Mesodermal cell (in vitro differentiated cells): ENCODE results near the gene ADAMTS2.

ENCODE experiments used
- H3K27ac ChIP-seq: 2 replicates; pipeline ENCODE4 v1.7.0; 2013; ENCODE audit warnings: mild to moderate bottlenecking, low read depth, low read length, moderate library complexity; ENCODE audit not compliant: severe bottlenecking
- H3K36me3 ChIP-seq: 2 replicates; pipeline ENCODE4 v1.7.1; 2013; ENCODE audit warnings: mild to moderate bottlenecking, low read length, moderate library complexity; ENCODE audit not compliant: control insufficient read depth, insufficient read depth
- H3K4me1 ChIP-seq: one replicate; pipeline ENCODE4 v1.7.1; 2013; ENCODE audit warnings: mild to moderate bottlenecking, low read length; ENCODE audit not compliant: insufficient read depth, control insufficient read depth, poor library complexity, severe bottlenecking
- H3K4me3 ChIP-seq: 2 replicates; pipeline ENCODE4 v1.7.0; 2013; ENCODE audit warnings: low read length, control low read depth, mild to moderate bottlenecking; ENCODE audit not compliant: insufficient read depth, poor library complexity, severe bottlenecking; ENCODE audit errors: extremely low read depth
- H3K9me3 ChIP-seq: 2 replicates; pipeline ENCODE4 v1.7.1; 2013; ENCODE audit warnings: mild to moderate bottlenecking, low read length, moderate library complexity; ENCODE audit not compliant: control insufficient read depth
- WGBS, 2 experiments: methylation state at CpG; one replicate each; pipeline ENCODE4 v1.1.5; 2013; ENCODE audit warnings: missing lambda C conversion rate in 2 of 2; ENCODE audit not compliant: insufficient coverage in 2 of 2; 5-methylcytosine and 5-hydroxymethylcytosine counted together

The ADAMTS2 gene

DNA sequence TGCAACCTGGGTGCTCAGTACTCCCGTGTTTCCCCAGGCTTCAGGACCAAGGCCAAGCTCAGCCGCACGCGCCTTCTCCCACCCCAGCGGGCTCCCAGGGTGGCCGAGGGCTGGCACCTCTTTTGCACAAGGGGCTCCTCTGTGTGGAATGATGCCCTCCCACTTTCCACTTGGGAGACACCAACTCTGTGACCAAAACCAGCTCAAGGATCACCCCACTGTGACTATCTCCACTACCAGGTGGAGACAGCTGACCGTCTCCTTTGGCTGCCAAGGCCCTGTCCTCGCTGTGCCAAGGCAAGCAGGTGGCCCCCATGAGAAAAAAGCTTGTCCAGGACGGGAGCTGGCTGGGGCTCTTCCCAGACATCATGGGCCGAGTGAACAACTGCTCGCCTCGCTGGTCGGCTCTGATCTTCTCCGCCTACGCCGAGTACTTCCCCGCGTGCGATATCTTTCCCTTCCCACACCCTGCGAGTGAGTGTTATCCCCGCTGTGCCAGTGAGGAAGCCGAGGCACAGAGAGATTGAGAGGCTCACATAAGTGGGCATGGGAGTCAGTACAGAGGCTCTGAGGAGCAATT, 152.3 kb downstream of the ADAMTS2 start:
- Histone ChIP-seq H3K4me1 (no peaks in the 10 kb centered on the region), H3K36me3 (no peaks in the 10 kb centered on the region), H3K9me3 (no peaks in the 10 kb centered on the region), H3K27ac (no peak overlapping the region), H3K4me3 (no peak overlapping the region)
- WGBS, 2 experiments: 93 to 97% methylated on average over 20 to 22 of the region's 22 CpGs

DNA sequence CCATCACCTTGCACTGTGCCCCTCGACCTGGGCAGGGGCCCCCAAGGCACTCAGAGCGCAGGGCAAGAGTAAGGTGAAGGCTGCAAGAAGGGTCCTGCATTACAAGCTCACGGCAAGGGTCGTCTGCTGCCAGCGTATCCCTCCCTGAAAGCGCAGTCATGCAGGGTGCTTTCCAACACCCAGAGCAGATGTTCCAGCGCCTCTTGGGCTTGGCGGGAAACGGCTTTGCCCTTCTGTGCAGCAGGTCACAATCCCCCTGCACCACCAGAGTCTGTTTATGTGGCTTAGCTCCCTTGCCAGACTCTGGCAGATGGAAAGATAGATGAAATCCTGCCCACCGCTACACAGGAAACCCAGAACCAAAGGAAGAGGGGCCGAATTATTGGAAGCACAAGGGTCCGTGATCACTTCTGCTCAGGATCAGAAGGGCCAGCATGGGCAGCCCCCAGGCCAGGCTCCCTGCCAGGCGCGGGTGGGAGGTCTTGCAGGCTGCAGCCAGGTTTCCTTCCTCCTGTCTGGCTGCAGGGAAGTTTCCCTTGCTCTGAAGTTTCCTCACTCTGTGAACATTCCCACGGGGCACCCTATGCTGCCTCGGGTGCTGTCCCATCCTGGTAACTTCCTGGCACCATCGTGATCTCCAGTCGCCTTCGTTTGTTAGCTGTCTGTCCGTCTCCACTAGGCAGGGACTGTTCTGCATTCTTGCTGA, 152.9 kb downstream of the ADAMTS2 start:
- WGBS, 2 experiments: 89 to 93% methylated on average over 19 to 20 of the region's 20 CpGs
- Histone ChIP-seq H3K4me1 (peaks cover 3% of the 10 kb centered on the region), H3K4me3 (no peak overlapping the region), H3K9me3 (no peaks in the 10 kb centered on the region), H3K27ac (no peak overlapping the region), H3K36me3 (no peaks in the 10 kb centered on the region)

DNA sequence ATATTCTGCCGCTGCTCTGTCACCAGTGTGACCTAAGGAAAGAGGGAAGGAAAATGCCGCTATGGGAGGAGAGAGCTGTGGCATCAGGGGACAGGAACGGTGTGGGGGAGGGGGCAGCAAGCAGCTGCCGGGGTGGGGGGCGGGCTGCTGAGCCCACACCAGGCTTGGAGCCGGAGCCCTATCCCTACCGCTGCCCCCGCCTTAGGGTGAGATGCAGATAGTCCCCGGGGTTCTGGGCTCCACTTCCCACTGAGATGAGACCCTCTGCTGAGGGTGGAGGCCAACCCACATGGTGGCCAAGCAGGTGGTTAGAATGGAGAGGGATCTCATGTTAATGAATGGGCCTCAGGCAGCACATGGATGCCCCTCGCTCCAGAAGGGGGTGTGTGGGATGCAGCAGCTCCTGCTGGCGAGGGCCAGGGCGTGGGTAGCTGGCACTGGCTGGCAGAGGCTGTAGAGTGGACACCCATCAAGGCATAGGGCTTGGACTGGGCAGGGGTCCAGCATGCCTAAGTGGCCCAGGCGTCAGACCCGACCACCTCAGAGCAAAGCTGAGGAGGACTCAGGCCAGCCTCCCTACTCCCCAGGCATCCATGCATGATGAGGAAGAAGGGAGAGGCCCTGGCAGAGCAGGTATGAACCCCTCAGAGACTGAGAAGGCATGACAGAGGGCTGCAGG, 153.6 kb downstream of the ADAMTS2 start:
- 89 to 91% methylated on average over 11 to 13 of the region's 14 CpGs for WGBS, 2 experiments
- H3K4me3 ChIP-seq: no peak overlapping the region
- H3K9me3 ChIP-seq: no peaks in the 10 kb centered on the region
- H3K4me1 ChIP-seq: peaks cover 4% of the 10 kb centered on the region
- H3K27ac ChIP-seq: no peak overlapping the region
- no peaks in the 10 kb centered on the region for H3K36me3 ChIP-seq

DNA sequence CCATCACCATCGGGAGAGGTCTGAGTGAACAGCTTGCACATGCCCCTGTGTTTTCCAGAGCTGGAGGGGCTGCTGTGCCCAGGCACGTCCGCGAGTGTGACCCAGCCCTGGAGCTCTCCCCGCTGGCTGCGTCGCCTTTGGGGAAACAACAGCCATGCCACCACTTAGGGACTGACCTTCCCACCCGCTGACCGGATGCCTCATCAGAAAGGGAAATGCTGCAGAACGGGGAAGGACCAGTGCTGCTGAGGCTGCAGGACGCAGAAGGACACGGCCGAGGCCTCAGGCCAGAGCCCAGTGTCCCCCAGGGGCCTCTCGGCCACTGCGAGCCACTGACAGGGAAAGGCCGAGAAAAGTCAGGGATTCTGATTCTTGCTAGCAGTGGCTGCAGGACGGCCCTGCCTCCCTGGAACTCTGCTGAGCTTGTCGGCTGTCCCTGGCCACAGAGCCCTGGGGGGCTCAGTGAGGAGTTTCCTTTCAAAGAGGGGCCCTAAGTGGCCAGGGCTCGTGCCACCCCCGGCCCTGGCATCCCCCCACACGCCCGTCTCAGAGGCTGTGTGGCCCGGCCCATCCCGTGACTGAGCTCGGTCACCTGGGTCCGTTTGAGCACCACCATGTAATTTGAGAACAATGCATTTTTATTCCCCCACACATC, 154.3 kb downstream of the ADAMTS2 start:
- Histone ChIP-seq H3K27ac (no peak overlapping the region), H3K4me1 (peaks cover 4% of the 10 kb centered on the region), H3K36me3 (no peaks in the 10 kb centered on the region), H3K9me3 (no peaks in the 10 kb centered on the region), H3K4me3 (no peak overlapping the region)
- WGBS, 2 experiments: 77 to 81% methylated on average over 18 to 24 of the region's 26 CpGs

DNA sequence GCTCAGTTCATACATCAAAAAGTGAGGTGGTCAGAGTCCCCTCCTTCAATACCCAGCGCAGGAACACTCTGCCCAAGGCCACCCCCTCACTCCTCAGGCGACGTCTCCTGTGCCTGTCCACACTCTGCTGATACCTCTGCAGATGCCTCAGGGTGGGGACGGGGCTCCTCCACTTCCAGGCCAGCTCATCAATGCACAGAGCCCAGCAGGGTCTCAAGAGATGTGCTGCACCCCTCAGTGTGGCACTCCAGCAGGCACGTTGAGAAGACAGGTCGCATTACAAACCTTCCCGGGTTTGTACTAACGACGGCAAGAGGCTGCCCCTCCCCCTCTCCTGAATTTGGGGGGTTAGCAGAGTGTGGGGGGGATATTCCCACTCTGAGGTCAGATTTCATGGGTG, 156.6 kb downstream of the ADAMTS2 start:
- WGBS, 2 experiments: 70 to 91% methylated on average over 7 to 8 of the region's 9 CpGs
- no peak overlapping the region for H3K4me3 ChIP-seq
- no peak overlapping the region for H3K27ac ChIP-seq
- H3K9me3 ChIP-seq: no peaks in the 10 kb centered on the region
- H3K4me1 ChIP-seq: peaks cover 4% of the 10 kb centered on the region
- H3K36me3 ChIP-seq: no peaks in the 10 kb centered on the region

DNA sequence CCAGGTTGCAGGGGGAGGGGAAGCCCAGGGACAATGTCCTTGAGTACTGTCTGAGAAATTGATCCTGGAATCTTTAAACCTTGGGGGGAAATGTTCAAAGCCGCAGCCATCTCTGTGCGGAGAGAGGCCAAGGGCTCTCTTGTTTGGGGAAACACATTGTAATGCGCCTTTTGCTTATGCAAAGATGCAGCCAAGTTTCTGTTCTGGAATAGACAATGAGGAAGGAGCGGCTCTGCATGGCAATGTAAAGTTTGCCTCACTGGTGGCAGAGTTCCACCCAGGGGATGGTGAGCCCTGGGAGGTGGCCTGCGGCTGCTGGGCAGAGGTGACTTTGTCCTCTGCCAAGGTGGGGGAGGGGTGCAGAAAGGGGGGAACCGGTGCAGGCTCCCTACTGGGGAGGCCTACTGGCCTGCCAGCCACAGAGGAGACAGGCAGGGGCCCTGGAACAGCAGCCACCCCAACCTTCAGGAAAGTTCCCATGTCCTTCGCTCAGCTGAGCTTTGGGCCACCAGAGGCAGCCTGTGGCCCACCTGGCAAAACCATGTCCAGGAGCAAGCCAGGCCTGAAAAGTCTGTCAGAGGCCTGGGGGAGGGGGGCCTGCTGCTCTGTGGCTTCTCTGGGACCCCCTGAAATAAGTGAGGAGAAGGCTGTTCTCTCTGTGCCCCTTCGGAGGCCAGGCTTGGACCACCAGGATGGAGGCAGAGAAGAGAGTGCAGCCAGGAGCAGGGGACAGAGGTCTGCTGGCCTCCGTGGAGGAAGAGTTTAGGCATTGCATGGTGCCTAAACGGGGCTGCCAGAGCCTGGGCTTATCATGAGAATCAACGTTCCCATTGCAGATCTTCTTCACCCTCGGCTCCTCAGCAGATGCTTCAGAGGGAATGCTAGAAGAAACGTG, 157.3 kb downstream of the ADAMTS2 start:
- no peak overlapping the region for H3K4me3 ChIP-seq
- WGBS, 2 experiments: 79 to 90% methylated on average over 11 to 12 of the region's 13 CpGs
- H3K4me1 ChIP-seq: peaks cover 4% of the 10 kb centered on the region
- H3K27ac ChIP-seq: no peak overlapping the region
- no peaks in the 10 kb centered on the region for H3K9me3 ChIP-seq
- no peaks in the 10 kb centered on the region for H3K36me3 ChIP-seq

DNA sequence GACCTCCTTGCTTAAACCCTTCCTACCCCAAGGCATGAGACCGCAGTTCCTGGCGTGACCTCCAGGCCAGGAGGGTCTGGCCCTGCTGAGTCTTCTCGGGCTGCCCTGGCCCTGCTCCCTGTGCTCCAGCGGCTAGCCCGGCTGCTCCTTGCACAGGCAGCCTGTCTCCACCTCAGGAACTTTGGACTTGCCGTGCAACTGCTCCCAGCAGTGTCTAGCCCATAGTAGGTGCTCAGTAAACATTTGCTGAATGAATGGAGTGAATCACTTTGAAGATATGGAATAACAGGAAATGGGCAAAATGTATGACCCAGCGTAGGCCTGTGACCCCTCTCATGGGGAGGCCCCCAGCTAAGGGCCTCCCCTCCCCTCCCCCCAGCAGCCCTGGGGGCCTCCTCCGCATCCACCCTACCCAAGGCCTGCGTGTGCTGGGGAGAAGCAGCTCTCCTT, 158.0 kb downstream of the ADAMTS2 start:
- Histone ChIP-seq H3K27ac (no peak overlapping the region), H3K36me3 (no peaks in the 10 kb centered on the region), H3K4me3 (no peak overlapping the region), H3K4me1 (peaks cover 4% of the 10 kb centered on the region), H3K9me3 (no peaks in the 10 kb centered on the region)
- WGBS, 2 experiments: 81 to 86% methylated on average over 6 to 7 of the region's 9 CpGs

DNA sequence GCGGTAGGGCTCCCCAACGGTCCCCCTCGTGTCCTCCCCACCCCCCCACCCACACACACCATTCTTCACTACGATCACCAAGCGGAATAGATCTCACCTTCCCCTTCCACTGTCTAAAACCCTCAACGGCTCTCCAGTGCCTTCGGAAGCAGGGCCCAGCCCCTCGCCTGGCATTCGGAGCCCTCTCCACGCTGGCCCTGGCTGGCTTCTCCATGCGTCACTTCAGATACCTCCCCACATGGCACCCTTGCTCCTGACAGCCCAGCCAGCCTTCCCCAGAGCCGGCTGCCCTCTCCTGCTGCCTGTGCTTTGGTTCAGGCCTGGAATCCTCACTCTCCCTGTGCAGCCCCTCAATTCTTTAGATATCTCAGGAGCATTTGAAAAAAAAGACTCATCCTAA, 158.5 kb downstream of the ADAMTS2 start:
- Histone ChIP-seq H3K27ac (no peak overlapping the region), H3K9me3 (no peaks in the 10 kb centered on the region), H3K4me1 (peaks cover 4% of the 10 kb centered on the region), H3K36me3 (no peaks in the 10 kb centered on the region), H3K4me3 (no peak overlapping the region)
- WGBS, 2 experiments: 80 to 85% methylated on average over 7 to 8 of the region's 12 CpGs

DNA sequence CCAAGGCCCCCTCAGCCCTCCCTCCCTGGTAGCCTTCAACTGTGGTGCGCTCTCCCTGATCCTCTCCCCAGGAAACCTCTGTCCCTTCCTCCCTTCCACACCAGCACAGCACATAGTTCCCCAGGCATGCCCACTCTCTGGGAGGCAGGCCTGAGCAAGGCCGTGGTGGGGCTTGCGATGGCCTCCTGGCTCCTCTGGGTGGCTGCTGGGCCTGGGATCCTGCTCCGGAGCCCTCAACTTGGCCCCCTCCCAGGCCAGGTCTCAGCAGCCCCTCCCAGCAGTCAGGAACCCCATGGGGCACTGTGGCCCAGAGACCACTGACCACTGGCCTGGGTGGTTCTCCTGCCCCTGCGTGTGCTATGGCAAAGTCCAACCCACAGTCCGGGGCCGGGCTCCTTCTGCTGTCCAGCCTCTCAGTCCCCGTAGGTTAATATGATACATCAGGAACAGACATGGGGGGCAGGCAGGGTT, 159.3 kb downstream of the ADAMTS2 start:
- no peak overlapping the region for H3K27ac ChIP-seq
- WGBS, 2 experiments: 87 to 93% methylated on average over 4 to 7 of the region's 8 CpGs
- no peak overlapping the region for H3K4me3 ChIP-seq

More for the DNA sequence above, 159.3 kb downstream of the ADAMTS2 start:
- H3K4me1 ChIP-seq: peaks cover 4% of the 10 kb centered on the region
- H3K36me3 ChIP-seq: no peaks in the 10 kb centered on the region
- no peaks in the 10 kb centered on the region for H3K9me3 ChIP-seq
